ENCODE results near the gene SF3B2.
A peak's percentile ranks its signal among the peaks of the same experiment; 100 is the strongest.
"Not testable (repeated sequence)": the region's sequence is repeated elsewhere in the genome, so short reads cannot be mapped to it uniquely, and the experiment has no call there.

SF3B2 gene

GRCh38 chr11:66020212-66020611 is 32.0 kb upstream of the SF3B2 start:
- DNase-seq, result no peak

- DNase-seq, result no peak
Measured at GRCh38 chr11:66020618-66021357, 31.4 kb upstream of the SF3B2 start.

- peak; percentile 59 for DNase-seq
Measured at GRCh38 chr11:66022401-66023185, 29.6 kb upstream of the SF3B2 start.

- DNase-seq, result not testable (repeated sequence)
Measured at GRCh38 chr11:66023186-66023440, 29.1 kb upstream of the SF3B2 start.

GRCh38 chr11:66026017-66026529 is 26.1 kb upstream of the SF3B2 start, which contains the start of gene CATSPER1:
CATSPER1 (minus strand) TSS chr11:66026479; CDS start chr11:66026379, 100 bp downstream.
- DNase-seq, result no peak

- DNase-seq, result no peak
Measured at GRCh38 chr11:66032957-66033735, 19.0 kb upstream of the SF3B2 start.

- no peak for DNase-seq
Measured at GRCh38 chr11:66035653-66036333, 16.4 kb upstream of the SF3B2 start.

- DNase-seq, result no peak
Measured at GRCh38 chr11:66036334-66036710, 15.8 kb upstream of the SF3B2 start.

- no peak for DNase-seq
Measured at GRCh38 chr11:66037327-66037726, 14.8 kb upstream of the SF3B2 start.

GRCh38 chr11:66039765-66040164 is 12.4 kb upstream of the SF3B2 start:
- DNase-seq, result no peak

GRCh38 chr11:66042227-66042995 is 9.8 kb upstream of the SF3B2 start:
- DNase-seq, result no peak

GRCh38 chr11:66042996-66043906 is 8.9 kb upstream of the SF3B2 start:
- no peak for DNase-seq

- DNase-seq, result no peak
Measured at GRCh38 chr11:66044757-66045156, 7.4 kb upstream of the SF3B2 start.

- peak; percentile 79 for DNase-seq
Measured at GRCh38 chr11:66045177-66045639, 7.0 kb upstream of the SF3B2 start.

GRCh38 chr11:66046901-66047300 is 5.3 kb upstream of the SF3B2 start:
- no peak for DNase-seq

GRCh38 chr11:66047541-66048365 is 4.4 kb upstream of the SF3B2 start:
- DNase-seq, result no peak

GRCh38 chr11:66048547-66049323 is 3.4 kb upstream of the SF3B2 start, which contains the start of gene GAL3ST3:
GAL3ST3 (minus strand) TSS chr11:66049161; CDS start chr11:66045415, 3,746 bp downstream.
- DNase-seq, result no peak

- no peak for DNase-seq
Measured at GRCh38 chr11:66050581-66051231, 1.5 kb upstream of the SF3B2 start.

All from central memory CD4-positive, alpha-beta T cell (primary cell).